GM15510 (cell line): ENCODE data around the gene DPP6.

Experiments used
- POLR2A ChIP-seq: IDR thresholded peaks from 3 replicates; pipeline ENCODE4 v1.6.1; 2011; ENCODE audit warnings: borderline replicate concordance; ENCODE audit not compliant: insufficient read length; ENCODE audit errors: extremely low read depth

DPP6 gene

GRCh38 chr7:154306036-154306435 is 253.8 kb downstream of the DPP6 start:
- no peak for TF ChIP-seq POLR2A

GRCh38 chr7:154308928-154309327 is 256.7 kb downstream of the DPP6 start:
- no peak for TF ChIP-seq POLR2A

DNA sequence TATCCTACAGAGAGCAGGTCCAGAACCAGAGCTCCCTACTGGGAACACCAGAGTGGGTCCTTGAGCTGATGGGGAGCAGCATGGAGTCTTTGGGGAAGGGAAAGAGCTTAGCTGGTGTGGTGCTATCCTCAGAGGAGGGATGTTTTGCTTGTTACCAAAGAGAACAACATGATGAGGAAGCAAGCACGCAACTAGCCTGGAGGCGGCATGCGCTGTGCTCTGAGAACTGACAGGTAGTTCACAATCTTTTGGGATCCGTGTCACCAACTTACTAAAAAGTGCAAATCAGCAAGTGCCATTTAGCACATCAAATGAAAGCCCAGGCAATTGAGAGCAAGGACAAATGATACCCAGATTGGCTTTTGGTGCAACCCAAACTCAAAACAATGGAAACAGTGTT is 257.9 kb downstream of the DPP6 start:
- no peak for TF ChIP-seq POLR2A

- no peak for TF ChIP-seq POLR2A
Measured at GRCh38 chr7:154324196-154324595, 272.0 kb downstream of the DPP6 start.

- TF ChIP-seq POLR2A, result no peak
Measured at GRCh38 chr7:154326421-154326820, 274.2 kb downstream of the DPP6 start.

- no peak for TF ChIP-seq POLR2A
Measured at GRCh38 chr7:154330318-154330717, 278.1 kb downstream of the DPP6 start.

DNA sequence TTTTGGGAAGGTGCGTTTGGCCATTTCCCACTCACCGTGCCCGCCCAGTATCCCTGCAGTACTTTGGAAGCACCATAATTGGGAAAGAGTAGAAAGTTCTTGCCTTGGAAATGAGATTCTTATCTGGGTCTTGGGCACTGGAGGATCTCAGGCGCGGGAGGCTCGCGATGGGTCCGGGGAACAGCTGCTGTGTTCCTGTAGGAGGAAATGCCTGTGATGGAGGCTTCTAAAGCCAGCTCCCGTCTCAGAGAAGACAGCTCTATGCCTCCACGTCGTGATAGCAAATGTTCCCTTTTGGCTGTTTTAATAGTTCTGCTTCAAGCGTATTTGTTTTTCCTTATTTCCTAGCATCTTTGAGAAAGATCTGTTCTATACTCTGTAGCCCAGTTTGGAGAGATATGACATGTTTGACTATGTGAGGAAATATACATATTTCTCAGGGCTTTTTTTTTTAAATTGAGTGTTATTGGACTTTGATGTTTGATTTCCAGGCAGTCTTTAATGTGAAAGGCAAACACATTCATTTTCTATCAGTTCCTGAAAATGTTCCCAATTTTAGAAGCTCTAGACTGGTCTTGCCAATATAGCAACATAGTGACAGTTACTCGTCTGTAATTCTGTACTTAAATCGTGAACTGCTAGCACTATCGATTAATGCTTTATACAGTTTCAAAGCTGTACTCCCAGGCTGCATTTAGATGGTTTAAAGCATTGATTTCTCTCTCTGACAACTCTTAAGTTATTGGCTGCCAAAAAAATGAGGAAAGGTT is 280.8 kb downstream of the DPP6 start:
- no peak for TF ChIP-seq POLR2A

- TF ChIP-seq POLR2A, result no peak
Measured at GRCh38 chr7:154336295-154336694, 284.1 kb downstream of the DPP6 start.

DNA sequence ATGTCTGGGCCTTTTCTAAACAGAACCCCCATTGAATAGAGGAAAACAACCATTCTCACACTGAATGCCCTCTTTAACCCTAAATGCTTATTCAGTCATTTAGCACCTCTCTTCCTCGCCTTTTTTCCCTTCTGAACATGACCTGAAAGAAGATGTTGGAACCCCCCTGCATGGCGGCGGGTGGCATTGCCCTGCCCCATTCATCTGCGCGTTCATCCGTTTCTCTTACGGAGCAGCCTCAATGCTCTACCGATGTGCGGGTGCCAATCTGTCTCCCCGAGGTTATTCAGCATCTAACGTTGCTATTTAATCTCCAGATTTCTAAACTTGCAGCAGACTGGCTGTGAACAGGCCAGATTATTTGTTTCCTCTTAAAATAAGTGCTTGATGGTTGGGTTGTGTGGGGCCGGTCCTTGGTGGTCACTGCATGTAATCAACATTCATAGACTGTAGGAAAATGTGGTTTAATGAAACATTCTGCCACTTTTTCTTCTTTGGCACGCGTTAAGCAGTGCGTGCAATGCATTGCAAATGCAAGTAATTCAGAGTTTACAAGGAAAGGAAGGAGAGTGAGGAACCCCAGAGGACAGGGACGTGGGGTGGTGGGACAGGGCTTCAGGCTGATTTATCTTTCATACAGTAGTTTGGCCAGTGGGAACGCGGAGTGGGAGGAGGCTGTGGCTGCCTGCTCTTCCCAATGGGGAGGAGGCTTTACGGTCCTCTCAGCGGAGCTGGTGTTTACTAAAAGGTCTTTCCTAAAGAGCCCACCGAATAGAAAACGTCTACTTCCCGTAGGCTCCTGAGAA is 286.7 kb downstream of the DPP6 start:
- TF ChIP-seq POLR2A, result no peak

DNA sequence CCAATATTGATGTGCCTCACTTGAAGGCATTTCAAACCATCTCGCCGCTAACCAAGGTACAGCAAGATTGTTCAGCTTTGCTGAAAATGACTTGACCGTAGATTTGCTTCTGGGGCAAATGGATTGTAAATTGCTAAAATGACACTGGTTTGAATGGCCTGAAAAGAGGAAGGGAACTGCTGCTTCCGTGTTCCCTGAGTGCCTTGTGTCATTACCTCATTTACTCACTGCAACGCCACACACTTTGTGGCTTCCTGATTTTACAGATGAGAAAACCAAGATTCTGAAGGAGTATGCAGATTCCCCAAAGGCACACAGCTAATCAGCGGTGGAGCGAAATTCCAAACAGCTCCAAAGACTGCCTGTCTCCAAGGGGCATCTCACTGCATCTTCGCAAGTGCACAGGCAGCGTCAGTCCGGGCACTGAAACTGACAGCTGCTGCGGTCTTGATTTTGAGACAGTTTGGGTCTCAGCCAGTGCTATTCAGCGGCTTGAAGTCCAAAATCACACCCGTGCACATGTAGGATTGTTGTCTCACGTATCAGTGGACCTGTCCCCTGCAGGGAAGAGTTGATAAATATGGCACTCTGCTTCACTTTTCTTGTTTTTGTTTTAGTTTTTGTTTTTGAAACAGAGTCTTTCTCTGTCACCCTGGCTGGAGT is 290.9 kb downstream of the DPP6 start:
- TF ChIP-seq POLR2A, result no peak

DNA sequence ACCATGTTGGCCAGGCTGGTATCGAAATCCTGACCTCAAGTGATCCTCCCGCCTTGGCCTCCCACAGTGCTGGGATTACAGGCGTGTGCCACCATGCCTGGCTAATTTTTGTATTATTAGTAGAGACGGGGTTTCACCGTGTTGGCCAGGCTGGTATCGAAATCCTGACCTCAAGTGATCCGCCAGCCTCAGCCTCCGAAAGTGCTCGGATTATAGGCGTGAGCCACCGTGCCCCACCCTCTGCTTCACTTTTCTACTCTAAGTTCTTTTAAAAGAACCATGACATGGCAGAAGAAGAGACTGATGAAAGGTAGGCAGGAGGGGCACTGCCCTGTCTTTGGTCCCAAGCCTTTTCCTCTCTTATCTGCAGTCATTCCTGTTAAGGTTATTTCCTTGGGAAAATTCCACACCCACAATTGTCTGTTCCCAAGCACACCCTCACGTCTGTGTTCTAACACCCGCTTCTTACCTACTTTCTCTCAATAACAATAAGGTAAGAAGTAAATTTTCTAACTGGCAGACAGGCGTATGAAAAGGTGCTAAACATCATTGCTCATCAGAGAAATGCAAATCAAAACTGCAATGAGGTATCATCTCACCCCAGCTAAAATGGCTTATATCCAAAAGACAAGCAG is 291.7 kb downstream of the DPP6 start:
- TF ChIP-seq POLR2A, result no peak

DNA sequence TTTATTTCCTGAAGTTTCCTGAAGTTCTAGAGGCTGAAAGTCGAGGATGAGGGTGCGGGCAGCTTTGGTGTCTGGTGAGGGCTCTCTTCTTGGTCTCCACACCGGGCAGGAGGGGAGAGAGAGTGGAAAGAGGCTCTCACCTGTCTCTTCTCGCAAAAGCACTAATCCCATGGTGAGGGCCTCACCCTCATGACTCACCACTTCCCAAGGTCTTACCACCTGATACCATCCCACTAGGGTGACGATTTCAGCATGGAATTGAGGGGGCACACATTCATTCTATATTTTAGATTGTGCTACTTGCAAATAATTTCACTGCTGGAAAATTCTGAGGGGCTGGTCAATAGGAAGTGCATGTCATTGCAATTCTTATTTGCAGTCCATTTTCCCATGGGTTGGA is 292.9 kb downstream of the DPP6 start:
- no peak for TF ChIP-seq POLR2A

- TF ChIP-seq POLR2A, result no peak
Measured at GRCh38 chr7:154347700-154348266, 295.6 kb downstream of the DPP6 start.

- no peak for TF ChIP-seq POLR2A
Measured at GRCh38 chr7:154350892-154351291, 298.7 kb downstream of the DPP6 start.
